OCI-LY3 (cell line): Measurements from ENCODE around the gene AP3B2.

ENCODE experiments used
- CTCF ChIP-seq: fragments of 200-600, 300-600 bp; sonication (generic); IDR thresholded peaks from 2 replicates; pipeline ENCODE4 v1.5.1; 2014; ENCODE audit warnings: antibody characterized with exemption, low read length, low read depth
- EZH2phosphoT487 ChIP-seq: fragments of 200-600 bp; shearing (Covaris generic); IDR thresholded peaks from 2 replicates; pipeline ENCODE4 v1.6.1; 2018; ENCODE audit warnings: antibody characterized with exemption, mixed run types, low read depth

- TF ChIP-seq CTCF, result no peak
- TF ChIP-seq EZH2phosphoT487, result no peak
Measured at GRCh38 chr15:82635798-82636197, 73.9 kb downstream of the AP3B2 start.
